HepG2 (cell line): Measurements from ENCODE around the gene RASAL1. TPM values are rescaled to one million over a fixed set of nuclear protein-coding genes. Genes with fewer than 3 reads are reported as not detected.

Experiments
- ATAC-seq: fragments of 200-7000 bp; cut with Tn5 transposase; 3 replicates; pipeline ENCODE4 v1.9.1; 2020; ENCODE audit warnings: mild to moderate bottlenecking, moderate library complexity
- BruUV-seq: library from RNA; stranded (reverse); fragments of 400-500 nt; replicated peaks from 2 replicates; lab custom pipeline; 2021; lab: Mats Ljungman, UMichigan
- CTCF ChIA-PET: fragments of 300-600 bp; formaldehyde crosslinking; extraction: SDS; loops from one replicate; lab custom pipeline; 2021; ENCODE audit warnings: low total read pairs, inconsistent platforms, low intra/inter-chr PET ratio; lab: Yijun Ruan, JAX
- POLR2A ChIA-PET: fragments of 350-600 bp; sonication (Branson Sonifier 250); formaldehyde crosslinking; loops from one replicate; lab custom pipeline; 2020; ENCODE audit warnings: antibody characterized with exemption, inconsistent platforms; lab: Yijun Ruan, JAX
- DNase-seq: peaks from one replicate; pipeline ENCODE4 v3.0.0-alpha.2; 2015; ENCODE audit warnings: low spot score
- FAIRE-seq: peaks from 3 replicates; lab custom pipeline; 2011; peaks lifted over from hg19 to GRCh38; lab: Jason Lieb, UNC
- H2AFZ ChIP-seq: one replicate; pipeline ENCODE4 v1.6.1; 2011; ENCODE audit warnings: low read length, inconsistent platforms
- H3K27ac ChIP-seq: fragments of 300-600 bp; 3 replicates; pipeline ENCODE4 v1.8.0; 2011; ENCODE audit warnings: mixed run types, mild to moderate bottlenecking, mixed read lengths, low read length, inconsistent platforms; ENCODE audit not compliant: insufficient read depth; ENCODE audit errors: extremely low read length
- H3K27me3 ChIP-seq, 2 experiments: fragments of 200-600 bp in 1 of 2; 2 replicates in 1 of 2; 3 replicates in 1 of 2; pipeline versions ENCODE4 v1.6.0 to v1.8.0; 2011; ENCODE audit warnings: low read length in 2 of 2, mild to moderate bottlenecking in 2 of 2, moderate library complexity in 2 of 2, inconsistent platforms in 1 of 2; ENCODE audit not compliant: insufficient read depth in 2 of 2, control insufficient read depth in 1 of 2
- H3K36me3 ChIP-seq, 2 experiments: fragments of 200-600 bp in 1 of 2; replicated peaks in 1 of 2; 2 replicates in 1 of 2; 3 replicates in 1 of 2; pipeline versions ENCODE4 v1.5.1 to v1.8.0; 2011; ENCODE audit warnings: low read length in 2 of 2, inconsistent platforms in 1 of 2; ENCODE audit not compliant: insufficient read depth in 2 of 2, control insufficient read depth in 1 of 2
- H3K4me1 ChIP-seq: 2 replicates; pipeline ENCODE4 v1.5.1; 2012; ENCODE audit warnings: low read length, inconsistent platforms; ENCODE audit not compliant: insufficient read depth
- H3K4me2 ChIP-seq: 2 replicates; pipeline ENCODE4 v1.6.0; 2011; ENCODE audit warnings: low read depth, low read length, inconsistent platforms
- H3K4me3 ChIP-seq, 3 experiments: fragments of 200-600 bp in 1 of 3; sonication (generic), shearing (Covaris generic) in 1 of 3; replicated peaks in 1 of 3; 2 replicates each; pipeline ENCODE4 v1.5.1; 2011 to 2016; ENCODE audit warnings: low read length in 3 of 3, inconsistent platforms in 2 of 3, low read depth in 2 of 3, mild to moderate bottlenecking in 2 of 3, control low read depth in 1 of 3, mixed read lengths in 1 of 3; ENCODE audit not compliant: insufficient read depth in 1 of 3
- H3K79me2 ChIP-seq: one replicate; pipeline ENCODE4 v1.6.1; 2011; ENCODE audit warnings: low read length, inconsistent platforms; ENCODE audit not compliant: insufficient read depth
- H3K9ac ChIP-seq: 2 replicates; pipeline ENCODE4 v1.6.0; 2011; ENCODE audit warnings: mild to moderate bottlenecking, low read depth, low read length, inconsistent platforms; ENCODE audit not compliant: insufficient read depth
- H3K9me3 ChIP-seq: 2 replicates; pipeline ENCODE4 v1.5.1; 2012; ENCODE audit warnings: mild to moderate bottlenecking, low read length
- H4K20me1 ChIP-seq: 2 replicates; pipeline ENCODE4 v1.6.0; 2011; ENCODE audit warnings: inconsistent platforms, mild to moderate bottlenecking, low read length, moderate library complexity; ENCODE audit not compliant: insufficient read depth
- HNRNPL ChIP-seq: fragments of 200-400 bp; formaldehyde crosslinking; IDR thresholded peaks from 2 replicates; pipeline ENCODE4 v1.6.1; 2017; ENCODE audit warnings: mild to moderate bottlenecking, low read depth, low read length
- MNT ChIP-seq: fragments of 450-650 bp; IDR thresholded peaks from 2 replicates; pipeline ENCODE4 v1.6.1; 2016
- RFX3 ChIP-seq: IDR thresholded peaks from 2 replicates; pipeline ENCODE4 v1.6.1; 2016; ENCODE audit warnings: missing biosample characterization, missing genetic modification reagents
- SKI ChIP-seq: fragments of 450-650 bp; IDR thresholded peaks from one replicate; pipeline ENCODE4 v1.6.1; 2018; ENCODE audit warnings: mild to moderate bottlenecking; ENCODE audit not compliant: partially characterized antibody
- ZNF629 ChIP-seq: sonication (generic); formaldehyde crosslinking; conservative IDR thresholded peaks from 2 replicates; pipeline ENCODE4 v1.5.0; 2020; ENCODE audit warnings: missing genetic modification reagents
- WGBS: methylation state at CpG from one replicate; pipeline ENCODE4 v1.1.6; 2017; ENCODE audit warnings: low lambda C conversion rate; 5-methylcytosine and 5-hydroxymethylcytosine counted together
- in situ Hi-C: cut with HindIII; loops from 2 replicates; pipeline ENCODE4 v1.10.0; 2017; ENCODE audit warnings: low pct_unique_long_range_greater_than_20kb; ENCODE audit not compliant: extremely low pct_ligation_motif_present
- intact Hi-C: fragments of 100-400 bp; cut with micrococcal nuclease; formaldehyde crosslinking; loops from one replicate; pipeline ENCODE4 v1.10.0; 2022; ENCODE audit not compliant: unreplicated experiment
- polyA plus RNA-seq, 8 experiments: library from polyadenylated mRNA; depleted of rRNA in 3 of 8; stranded (reverse) in 7 of 8; unstranded in 1 of 8; fragments of >200 nt; fragmentation: Illumina TruSeq in 4 of 8; extraction: Trizol in 4 of 8; gene quantifications; 2 replicates each; pipeline versions ENCODE4 v1.2.1 to v1.2.3, GENCODE V29; 2011 to 2016; ENCODE audit warnings: low read depth in 4 of 8, missing spikeins in 1 of 8, mixed read lengths in 1 of 8; ENCODE audit not compliant: insufficient read depth in 1 of 8
- total RNA-seq, 5 experiments: library from RNA; depleted of rRNA; stranded (reverse); fragments of >200 nt; fragmentation: Illumina TruSeq; extraction: Trizol; gene quantifications; 2 replicates each; pipeline ENCODE4 v1.2.3, GENCODE V29; 2016; ENCODE audit warnings: low read depth in 1 of 5

The RASAL1 gene
- total and polyA plus RNA-seq, 2 of the 13 experiments (the other 11 are each of a cell fraction or from before 2014, with no cell fraction given), result not detected

- intact Hi-C loops, result no loop called here
- no peaks in the 10 kb centered on the region for H3K79me2 ChIP-seq
- H3K4me2 ChIP-seq, result no peak overlapping the region
- peaks cover 2 to 14% of the 10 kb centered on the region in 2 experiments; a peak in 4 of 5 replicates for H3K27me3 ChIP-seq
- DNase-seq, result no peak
- no peak for FAIRE-seq
- POLR2A ChIA-PET, result no interaction called here
- in situ Hi-C loops, result no loop called here
- peaks cover 11% of the 10 kb centered on the region for H3K4me1 ChIP-seq
- no peak overlapping the region for H3K9ac ChIP-seq
- H3K36me3 ChIP-seq, result no peaks in the 10 kb centered on the region
- H3K9me3 ChIP-seq, result no peaks in the 10 kb centered on the region
- no peaks in the 10 kb centered on the region for H4K20me1 ChIP-seq
- no peak for ATAC-seq
- no peak overlapping the region for H2AFZ ChIP-seq
- TF ChIP-seq SKI (no peak), ZNF629 (CRISPR knock-in tag) (peak; percentile 59)
- H3K27ac ChIP-seq, result no peak overlapping the region
- no peak overlapping the region for H3K4me3 ChIP-seq
- CTCF ChIA-PET, result no interaction called here
- no TSS peak for BruUV-seq
- WGBS, result 6% methylated on average over 3 of the region's 5 CpGs
Observed at GRCh38 chr12:113142886-113143332, 7.3 kb upstream of the RASAL1 start.

GRCh38 chr12:113142173-113142885 is 6.8 kb upstream of the RASAL1 start:
- no peaks in the 10 kb centered on the region for H3K79me2 ChIP-seq
- DNase-seq, result peak; percentile 17
- ATAC-seq, result peak; percentile 37
- POLR2A ChIA-PET, result no interaction called here
- no peak overlapping the region for H2AFZ ChIP-seq
- TF ChIP-seq RFX3 (CRISPR knock-in tag), result no peak
- TF ChIP-seq MNT, result peak; percentile 31; the same call in 1 of the 2 replicates
- TF ChIP-seq HNRNPL, result peak; percentile 88
- in situ Hi-C loops (no loop called here), intact Hi-C loops (no loop called here)
- peaks cover 2 to 14% of the 10 kb centered on the region in 2 experiments; a peak in 4 of 5 replicates for H3K27me3 ChIP-seq
- FAIRE-seq, result no peak
- BruUV-seq, result no TSS peak
- H3K4me2 ChIP-seq, result peak overlapping the region; percentile 4; the same call in 1 of the 2 replicates
- H3K36me3 ChIP-seq, result no peaks in the 10 kb centered on the region
- H3K4me3 ChIP-seq, result no peak overlapping the region
- H3K27ac ChIP-seq, result no peak overlapping the region
- no peaks in the 10 kb centered on the region for H4K20me1 ChIP-seq
- H3K4me1 ChIP-seq, result peaks cover 11% of the 10 kb centered on the region
- CTCF ChIA-PET, result no interaction called here
- H3K9ac ChIP-seq, result no peak overlapping the region
- no peaks in the 10 kb centered on the region for H3K9me3 ChIP-seq
- 13% methylated on average over 17 of the region's 17 CpGs for WGBS
